Natural killer cell (primary cell): Measurements from ENCODE around the gene SLC2A5. TPM values are rescaled to one million over a fixed set of nuclear protein-coding genes. Genes with fewer than 3 reads are reported as not detected.
A peak's percentile ranks its signal among the peaks of the same experiment; 100 is the strongest.

Experiments used
- ATAC-seq, 3 donors: fragments of 150-1000 bp in 2 of 3; fragments of 200-7000 bp in 1 of 3; cut with Tn5 transposase; 1 replicate in 1 of 3; 2 replicates in 2 of 3; pipeline ENCODE4 v1.10.0; 2021; ENCODE audit warnings: mild to moderate bottlenecking in 2 of 3, moderate library complexity in 2 of 3
- DNase-seq, 2 donors: peaks; one replicate each; pipeline versions ENCODE4 v3.0.0 to v3.0.0-alpha.2; 2013 to 2021; ENCODE audit warnings: mixed read lengths in 1 of 2
- H3K27ac ChIP-seq: one replicate; pipeline ENCODE4 v1.5.1; 2013; ENCODE audit warnings: mild to moderate bottlenecking, low read length
- H3K27me3 ChIP-seq: one replicate; pipeline ENCODE4 v1.6.1; 2013; ENCODE audit warnings: low read length; ENCODE audit not compliant: control insufficient read depth, insufficient read depth
- H3K36me3 ChIP-seq: one replicate; pipeline ENCODE4 v1.6.1; 2013; ENCODE audit warnings: low read length; ENCODE audit not compliant: control insufficient read depth, insufficient read depth
- H3K4me1 ChIP-seq: one replicate; pipeline ENCODE4 v1.6.1; 2013; ENCODE audit warnings: low read length; ENCODE audit not compliant: control insufficient read depth, insufficient read depth
- H3K4me3 ChIP-seq: one replicate; pipeline ENCODE4 v1.5.1; 2013; ENCODE audit warnings: low read length
- H3K9me3 ChIP-seq: one replicate; pipeline ENCODE4 v1.6.1; 2013; ENCODE audit warnings: low read length; ENCODE audit not compliant: control insufficient read depth, insufficient read depth
- H3K27ac Mint-ChIP-seq, 2 donors: one replicate each; pipeline ENCODE4 v1.8.0; 2022; ENCODE audit warnings: mild to moderate bottlenecking in 2 of 2, mixed read lengths in 2 of 2, moderate library complexity in 1 of 2
- H3K27me3 Mint-ChIP-seq, 2 donors: one replicate each; pipeline ENCODE4 v1.8.0; 2022; ENCODE audit warnings: low read depth in 2 of 2, mixed read lengths in 2 of 2
- H3K36me3 Mint-ChIP-seq: one replicate; pipeline ENCODE4 v1.8.0; 2022; ENCODE audit warnings: mixed read lengths
- H3K4me1 Mint-ChIP-seq, 2 donors: one replicate each; pipeline ENCODE4 v1.8.0; 2022; ENCODE audit warnings: mixed read lengths in 2 of 2
- H3K4me3 Mint-ChIP-seq: one replicate; pipeline ENCODE4 v1.8.0; 2022; ENCODE audit warnings: mild to moderate bottlenecking, moderate library complexity, mixed read lengths
- H3K9me3 Mint-ChIP-seq, 2 donors: one replicate each; pipeline ENCODE4 v1.8.0; 2022; ENCODE audit warnings: mixed read lengths in 2 of 2
- WGBS: methylation state at CpG from one replicate; pipeline ENCODE4 v1.1.7; 2013; ENCODE audit warnings: missing lambda C conversion rate; ENCODE audit not compliant: insufficient coverage; 5-methylcytosine and 5-hydroxymethylcytosine counted together
- intact Hi-C: fragments of 100-400 bp; cut with micrococcal nuclease; formaldehyde crosslinking; loops from one replicate; pipeline ENCODE4 v1.14.2; 2022
- total RNA-seq, 4 donors: library from RNA; stranded (reverse); fragments of 120-200 nt in 1 of 4; gene quantifications; one replicate each; pipeline versions ENCODE4 v1.2.3 to v1.2.4, GENCODE V29; 2013 to 2022
- TF ChIP-seq, protein P1 (sequence below): fragments of 200-600 bp; IDR thresholded peaks from one replicate; pipeline ENCODE4 v1.8.0; 2022; ENCODE audit warnings: antibody characterized with exemption

SLC2A5 gene
- total RNA-seq, 3 donors from 2014 or later (not counting 1 experiment from before 2014, with no cell fraction given): not detected

- H3K4me3 Mint-ChIP-seq: no peak overlapping the region
- no peaks in the 10 kb centered on the region for H3K36me3 ChIP-seq
These were observed 80.8 kb downstream of the SLC2A5 start for GRCh38 chr1:8988618-8988967.

DNA sequence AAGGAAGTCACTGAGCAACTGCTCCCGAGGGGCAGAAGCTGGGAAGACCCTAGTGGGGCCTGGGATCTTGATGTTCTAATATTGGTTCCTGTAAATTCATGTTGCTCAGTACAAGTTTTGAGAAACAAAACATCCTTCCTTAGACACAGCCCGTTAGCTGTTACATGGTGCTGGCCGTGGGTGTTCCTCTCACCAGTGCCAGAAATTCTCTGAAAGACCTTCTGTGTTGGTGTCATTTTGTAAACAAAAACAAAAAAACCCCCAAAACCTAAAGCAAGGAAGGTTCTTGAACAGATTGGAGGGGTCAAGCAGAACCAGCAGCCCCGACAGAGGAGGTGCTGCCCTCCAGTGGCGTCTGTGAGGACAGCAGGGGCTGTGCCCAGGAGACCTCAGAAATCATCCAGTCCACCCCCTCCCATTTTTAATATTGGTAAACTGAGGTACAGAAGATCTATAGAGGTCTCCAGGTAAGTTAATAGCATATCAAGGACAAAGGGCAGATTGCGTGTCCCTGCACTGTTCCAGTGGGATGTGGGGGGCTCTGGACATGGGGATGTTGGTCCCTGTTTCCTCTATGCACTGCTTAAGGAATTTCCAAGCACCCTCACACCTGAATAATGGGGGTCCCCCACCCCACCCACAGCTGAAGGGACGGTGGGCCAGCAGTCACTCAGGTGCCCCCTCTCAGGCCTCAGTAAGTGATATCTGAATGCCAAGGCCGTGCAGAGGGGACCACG is 81.4 kb downstream of the SLC2A5 start:
- ATAC-seq (peak; percentile 80 to 89 (median 81)), DNase-seq (peak; percentile 36 to 78)
- Mint-ChIP-seq H3K27me3 (peaks cover 0 to 4% of the 10 kb centered on the region in 2 donors), H3K9me3 (no peaks in the 10 kb centered on the region), H3K36me3 (no peaks in the 10 kb centered on the region), H3K4me1 (peaks cover 0 to 7% of the 10 kb centered on the region in 2 donors), H3K4me3 (no peak overlapping the region), H3K27ac (no peak overlapping the region)
- 26% methylated on average over 9 of the region's 9 CpGs for WGBS
- Histone ChIP-seq H3K36me3 (no peaks in the 10 kb centered on the region), H3K4me3 (no peak overlapping the region), H3K4me1 (peaks cover 7% of the 10 kb centered on the region), H3K27ac (no peak overlapping the region), H3K27me3 (no peaks in the 10 kb centered on the region), H3K9me3 (no peaks in the 10 kb centered on the region)
- intact Hi-C loops: loop anchor here (1.0 kb wide), 2 partner anchors 70 to 129 kb away; no protein-coding TSS in a partner anchor
- TF ChIP-seq, protein P1, sequence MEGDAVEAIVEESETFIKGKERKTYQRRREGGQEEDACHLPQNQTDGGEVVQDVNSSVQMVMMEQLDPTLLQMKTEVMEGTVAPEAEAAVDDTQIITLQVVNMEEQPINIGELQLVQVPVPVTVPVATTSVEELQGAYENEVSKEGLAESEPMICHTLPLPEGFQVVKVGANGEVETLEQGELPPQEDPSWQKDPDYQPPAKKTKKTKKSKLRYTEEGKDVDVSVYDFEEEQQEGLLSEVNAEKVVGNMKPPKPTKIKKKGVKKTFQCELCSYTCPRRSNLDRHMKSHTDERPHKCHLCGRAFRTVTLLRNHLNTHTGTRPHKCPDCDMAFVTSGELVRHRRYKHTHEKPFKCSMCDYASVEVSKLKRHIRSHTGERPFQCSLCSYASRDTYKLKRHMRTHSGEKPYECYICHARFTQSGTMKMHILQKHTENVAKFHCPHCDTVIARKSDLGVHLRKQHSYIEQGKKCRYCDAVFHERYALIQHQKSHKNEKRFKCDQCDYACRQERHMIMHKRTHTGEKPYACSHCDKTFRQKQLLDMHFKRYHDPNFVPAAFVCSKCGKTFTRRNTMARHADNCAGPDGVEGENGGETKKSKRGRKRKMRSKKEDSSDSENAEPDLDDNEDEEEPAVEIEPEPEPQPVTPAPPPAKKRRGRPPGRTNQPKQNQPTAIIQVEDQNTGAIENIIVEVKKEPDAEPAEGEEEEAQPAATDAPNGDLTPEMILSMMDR: peak; percentile 94

More at GRCh38 chr1:8988618-8988967, 80.8 kb downstream of the SLC2A5 start:
- H3K36me3 Mint-ChIP-seq: no peaks in the 10 kb centered on the region
- Histone ChIP-seq H3K4me1 (peaks cover 7% of the 10 kb centered on the region), H3K27ac (no peak overlapping the region), H3K27me3 (no peaks in the 10 kb centered on the region), H3K9me3 (no peaks in the 10 kb centered on the region), H3K4me3 (no peak overlapping the region)
- peaks cover 0 to 4% of the 10 kb centered on the region in 2 donors for H3K27me3 Mint-ChIP-seq
- ATAC-seq (no peak), DNase-seq (no peak)
- H3K27ac Mint-ChIP-seq: no peak overlapping the region
- TF ChIP-seq, protein P1: no peak
- peaks cover 0 to 7% of the 10 kb centered on the region in 2 donors for H3K4me1 Mint-ChIP-seq
- 93% methylated on average over 13 of the region's 13 CpGs for whole genome bisulfite sequencing
- intact Hi-C loops: loop anchor here (1.0 kb wide), 2 partner anchors 70 to 129 kb away; no protein-coding TSS in a partner anchor
- no peaks in the 10 kb centered on the region for H3K9me3 Mint-ChIP-seq

GRCh38 chr1:8986814-8987190 is 82.6 kb downstream of the SLC2A5 start:
- peaks cover 0 to 8% of the 10 kb centered on the region in 2 donors for H3K27me3 Mint-ChIP-seq
- ATAC-seq (no peak), DNase-seq (peak in 1 of 2 donors; percentile 47)
- no peak overlapping the region for H3K27ac Mint-ChIP-seq
- peaks cover 0 to 7% of the 10 kb centered on the region in 2 donors for H3K4me1 Mint-ChIP-seq
- TF ChIP-seq, protein P1: no peak
- intact Hi-C loops: no loop called here
- H3K27ac ChIP-seq: no peak overlapping the region
- WGBS: 59% methylated on average over 10 of the region's 10 CpGs
- no peaks in the 10 kb centered on the region for H3K9me3 ChIP-seq
- peaks cover 7% of the 10 kb centered on the region for H3K4me1 ChIP-seq
- no peaks in the 10 kb centered on the region for H3K36me3 Mint-ChIP-seq
- no peaks in the 10 kb centered on the region for H3K36me3 ChIP-seq
- no peak overlapping the region for H3K4me3 Mint-ChIP-seq
- no peaks in the 10 kb centered on the region for H3K27me3 ChIP-seq
- H3K9me3 Mint-ChIP-seq: no peaks in the 10 kb centered on the region
- no peak overlapping the region for H3K4me3 ChIP-seq
